SU-DHL-6 (cell line): ENCODE data around the gene B3GLCT.
A peak's percentile ranks its signal among the peaks of the same experiment; 100 is the strongest.

Experiments used
- H2AFZ ChIP-seq: fragments of 200-600 bp; sonication (generic); 2 replicates; pipeline ENCODE4 v1.6.1; 2014; ENCODE audit warnings: low read depth, mild to moderate bottlenecking, moderate library complexity, mixed read lengths, antibody characterized with exemption, low read length; ENCODE audit not compliant: severe bottlenecking
- H3F3A ChIP-seq: fragments of 200-600 bp; shearing (Covaris generic); 2 replicates; pipeline ENCODE4 v1.6.0; 2016; ENCODE audit warnings: antibody characterized with exemption, mild to moderate bottlenecking; ENCODE audit not compliant: insufficient read depth
- H3K27ac ChIP-seq: fragments of 200-600 bp; sonication (generic); 2 replicates; pipeline ENCODE4 v1.5.1; 2016; ENCODE audit warnings: low read depth, mild to moderate bottlenecking, low read length, moderate library complexity, mixed read lengths
- H3K27me3 ChIP-seq: fragments of 200-600 bp; sonication (generic), shearing (Covaris generic); 2 replicates; pipeline ENCODE4 v1.6.0; 2014; ENCODE audit warnings: mild to moderate bottlenecking, low read length
- H3K36me3 ChIP-seq: fragments of 200-600 bp; sonication (generic); 2 replicates; pipeline ENCODE4 v1.6.1; 2014; ENCODE audit warnings: mild to moderate bottlenecking, low read length, mixed read lengths
- H3K4me2 ChIP-seq: fragments of 300-600, 200-600 bp; shearing (Covaris generic), sonication (generic); 2 replicates; pipeline ENCODE4 v1.6.0; 2014; ENCODE audit warnings: low read length, low read depth, mild to moderate bottlenecking; ENCODE audit not compliant: poor library complexity, severe bottlenecking
- H3K4me3 ChIP-seq: fragments of 200-600 bp; sonication (generic); 2 replicates; pipeline ENCODE4 v1.5.1; 2014; ENCODE audit warnings: antibody characterized with exemption, low read length, mild to moderate bottlenecking, mixed read lengths; ENCODE audit not compliant: insufficient read depth, poor library complexity, severe bottlenecking
- H3K79me2 ChIP-seq: fragments of 200-600 bp; sonication (generic); 2 replicates; pipeline ENCODE4 v1.6.1; 2014; ENCODE audit warnings: mild to moderate bottlenecking, low read length, moderate library complexity; ENCODE audit not compliant: insufficient read depth
- H3K9ac ChIP-seq: fragments of 200-600 bp; sonication (generic); 2 replicates; pipeline ENCODE4 v1.7.0; 2014; ENCODE audit warnings: mild to moderate bottlenecking, low read length
- H3K9me2 ChIP-seq: fragments of 200-600 bp; sonication (generic); replicated peaks from 2 replicates; pipeline ENCODE4 v1.6.1; 2014; ENCODE audit warnings: low read length; ENCODE audit not compliant: insufficient read depth
- H3K9me3 ChIP-seq: fragments of 200-600 bp; sonication (generic); 2 replicates; pipeline ENCODE4 v1.6.1; 2014; ENCODE audit warnings: low read length, mixed read lengths; ENCODE audit not compliant: insufficient read depth
- H4K20me1 ChIP-seq: fragments of 200-600 bp; sonication (generic); 2 replicates; pipeline ENCODE4 v1.6.1; 2014; ENCODE audit warnings: low read depth, mild to moderate bottlenecking, antibody characterized with exemption, low read length, moderate library complexity, mixed read lengths
- CTCF ChIP-seq: fragments of 200-600 bp; sonication (generic); IDR thresholded peaks from one replicate; pipeline ENCODE4 v1.5.1; 2017; ENCODE audit warnings: antibody characterized with exemption, mild to moderate bottlenecking, low read length, moderate library complexity; ENCODE audit not compliant: insufficient read depth, poor library complexity, severe bottlenecking
- EZH2phosphoT487 ChIP-seq: fragments of 200-600 bp; sonication (generic), shearing (Covaris generic); conservative IDR thresholded peaks from 2 replicates; pipeline ENCODE4 v1.6.1; 2018; ENCODE audit warnings: mild to moderate bottlenecking, antibody characterized with exemption, low read length, moderate library complexity, mixed read lengths

B3GLCT gene

GRCh38 chr13:31377946-31378345, 178.2 kb downstream of the B3GLCT start:
- Histone ChIP-seq H3K9me2 (no peaks in the 10 kb centered on the region), H3K4me2 (peak overlapping the region; percentile 56), H3K27me3 (no peaks in the 10 kb centered on the region), H3K4me3 (no peak overlapping the region), H3K9me3 (no peaks in the 10 kb centered on the region), H3K9ac (peak overlapping the region; percentile 31), H3K36me3 (no peaks in the 10 kb centered on the region), H2AFZ (peak overlapping the region; percentile 36), H3K27ac (peak overlapping the region; percentile 82), H3F3A (0 out of 2 replicates have a peak, but pooled peaks cover 5% of the 10 kb centered on the region), H3K79me2 (no peaks in the 10 kb centered on the region), H4K20me1 (no peaks in the 10 kb centered on the region)
- TF ChIP-seq CTCF, result no peak
- TF ChIP-seq EZH2phosphoT487, result no peak

GRCh38 chr13:31380715-31381114, 180.9 kb downstream of the B3GLCT start:
- TF ChIP-seq CTCF (no peak), EZH2phosphoT487 (no peak)
- Histone ChIP-seq H3K9me2 (no peaks in the 10 kb centered on the region), H3K4me3 (no peak overlapping the region), H2AFZ (no peak overlapping the region), H3K4me2 (no peak overlapping the region), H3K9me3 (no peaks in the 10 kb centered on the region), H3K9ac (no peak overlapping the region), H3F3A (0 out of 2 replicates have a peak, but pooled peaks cover 5% of the 10 kb centered on the region), H3K79me2 (no peaks in the 10 kb centered on the region), H4K20me1 (no peaks in the 10 kb centered on the region), H3K27ac (no peak overlapping the region), H3K36me3 (no peaks in the 10 kb centered on the region), H3K27me3 (no peaks in the 10 kb centered on the region)
